Measurements from ENCODE around the gene NRXN3. TPM values are rescaled to one million over a fixed set of nuclear protein-coding genes. Genes with fewer than 3 reads are reported as not detected.

NRXN3 gene
- total RNA-seq, 2 experiments from 2014 or later = not detected

DNA sequence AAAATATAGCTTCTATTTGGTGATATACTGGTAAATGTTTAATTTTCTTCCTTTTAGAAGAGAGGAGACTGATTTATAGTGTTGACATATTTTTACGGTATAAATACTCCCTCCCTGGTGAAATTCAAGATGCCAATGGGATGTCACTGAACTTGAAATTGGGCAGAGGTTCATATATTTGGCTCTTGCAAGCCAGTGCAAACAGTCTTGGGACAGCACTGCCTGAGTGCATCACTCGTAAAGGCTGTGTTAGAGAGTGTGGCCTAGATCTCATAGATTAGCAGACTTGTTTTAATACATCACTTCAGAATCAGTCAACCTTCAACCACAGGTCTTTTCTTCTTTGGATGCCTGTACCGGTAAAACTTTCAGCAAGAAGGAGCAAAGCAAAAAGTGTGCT is 681.0 kb downstream of the NRXN3 start:
- Histone ChIP-seq H3K9me2 (ENCODE audit: insufficient read depth, low read length) (no peaks in the 10 kb centered on the region), H3K9me3 (ENCODE audit: low read length) (no peaks in the 10 kb centered on the region), H3K4me2 (ENCODE audit: low read length) (no peak overlapping the region), H3K27ac (ENCODE audit: low read depth, low read length, poor library complexity, severe bottlenecking) (no peak overlapping the region), H3K4me1 (ENCODE audit: insufficient read depth, low read length, poor library complexity, severe bottlenecking) (no peaks in the 10 kb centered on the region), H4K20me1 (ENCODE audit: insufficient read depth, low read length) (no peaks in the 10 kb centered on the region), H3K4me3 (ENCODE audit: low read depth, low read length, poor library complexity, severe bottlenecking) (no peak overlapping the region), H2AFZ (ENCODE audit: low read length) (no peak overlapping the region), H3K36me3 (ENCODE audit: insufficient read depth, low read length) (no peaks in the 10 kb centered on the region), H3K79me2 (ENCODE audit: insufficient read depth, low read depth, low read length) (no peaks in the 10 kb centered on the region)
- BruUV-seq (replicated peaks) = no TSS peak
- ChIA-PET POLR2A (no interaction called here), CTCF (ENCODE audit: unreplicated experiment) (no interaction called here)
- no peak for DNase-seq (ENCODE audit: low spot score)
- TF ChIP-seq EZH2phosphoT487 (IDR thresholded peaks at IDR 0.05; ENCODE audit: borderline replicate concordance, low read depth, low read length) (no peak), CTCF (conservative IDR thresholded peaks at IDR 0.05; ENCODE audit: low read length) (no peak)
- intact Hi-C loops (cut with micrococcal nuclease; ENCODE audit: unreplicated experiment) = no loop called here

- H3K9me3 ChIP-seq (ENCODE audit: low read length) = no peaks in the 10 kb centered on the region
- H2AFZ ChIP-seq (ENCODE audit: low read length) = no peak overlapping the region
- no peak overlapping the region for H3K27ac ChIP-seq (ENCODE audit: low read depth, low read length, poor library complexity, severe bottlenecking)
- TF ChIP-seq EZH2phosphoT487 (IDR thresholded peaks at IDR 0.05; ENCODE audit: borderline replicate concordance, low read depth, low read length) (no peak), CTCF (conservative IDR thresholded peaks at IDR 0.05; ENCODE audit: low read length) (no peak)
- no peaks in the 10 kb centered on the region for H3K79me2 ChIP-seq (ENCODE audit: insufficient read depth, low read depth, low read length)
- H3K4me1 ChIP-seq (ENCODE audit: insufficient read depth, low read length, poor library complexity, severe bottlenecking) = no peaks in the 10 kb centered on the region
- intact Hi-C loops (cut with micrococcal nuclease; ENCODE audit: unreplicated experiment) = no loop called here
- CTCF ChIA-PET (ENCODE audit: unreplicated experiment) = no interaction called here
- H3K4me3 ChIP-seq (ENCODE audit: low read depth, low read length, poor library complexity, severe bottlenecking) = no peak overlapping the region
- no peaks in the 10 kb centered on the region for H3K36me3 ChIP-seq (ENCODE audit: insufficient read depth, low read length)
- POLR2A ChIA-PET = interaction anchor here (0.6 kb wide), 1 partner anchor 515 kb away, joined by 3 read pairs; no protein-coding TSS in a partner anchor
- no peaks in the 10 kb centered on the region for H4K20me1 ChIP-seq (ENCODE audit: insufficient read depth, low read length)
- no peak for DNase-seq (ENCODE audit: low spot score)
- H3K9me2 ChIP-seq (ENCODE audit: insufficient read depth, low read length) = no peaks in the 10 kb centered on the region
- H3K4me2 ChIP-seq (ENCODE audit: low read length) = no peak overlapping the region
- no TSS peak for BruUV-seq (replicated peaks)
Measured at GRCh38 chr14:78852040-78852439, 681.9 kb downstream of the NRXN3 start.

- Histone ChIP-seq H3K4me2 (ENCODE audit: low read length) (no peak overlapping the region), H3K9me2 (ENCODE audit: insufficient read depth, low read length) (no peaks in the 10 kb centered on the region), H3K9me3 (ENCODE audit: low read length) (no peaks in the 10 kb centered on the region), H3K4me3 (ENCODE audit: low read depth, low read length, poor library complexity, severe bottlenecking) (no peak overlapping the region), H3K36me3 (ENCODE audit: insufficient read depth, low read length) (no peaks in the 10 kb centered on the region), H3K27ac (ENCODE audit: low read depth, low read length, poor library complexity, severe bottlenecking) (no peak overlapping the region), H3K4me1 (ENCODE audit: insufficient read depth, low read length, poor library complexity, severe bottlenecking) (no peaks in the 10 kb centered on the region), H4K20me1 (ENCODE audit: insufficient read depth, low read length) (no peaks in the 10 kb centered on the region), H3K79me2 (ENCODE audit: insufficient read depth, low read depth, low read length) (no peaks in the 10 kb centered on the region), H2AFZ (ENCODE audit: low read length) (no peak overlapping the region)
- no peak for DNase-seq (ENCODE audit: low spot score)
- no TSS peak for BruUV-seq (replicated peaks)
- TF ChIP-seq EZH2phosphoT487 (IDR thresholded peaks at IDR 0.05; ENCODE audit: borderline replicate concordance, low read depth, low read length) (no peak), CTCF (conservative IDR thresholded peaks at IDR 0.05; ENCODE audit: low read length) (no peak)
- ChIA-PET POLR2A (no interaction called here), CTCF (ENCODE audit: unreplicated experiment) (no interaction called here)
- intact Hi-C loops (cut with micrococcal nuclease; ENCODE audit: unreplicated experiment) = no loop called here
Measured at GRCh38 chr14:78857974-78858373, 687.8 kb downstream of the NRXN3 start.
